OCI-M1 (cell line): ENCODE results near the gene GMEB2.
A peak's percentile ranks its signal among the peaks of the same experiment; 100 is the strongest.
"Not testable (repeated sequence)": the region's sequence is repeated elsewhere in the genome, so short reads cannot be mapped to it uniquely, and the experiment has no call there.

Source experiments
- DNase-seq: peaks from one replicate; lab custom pipeline; 2025; lab: John Stamatoyannopoulos, UW

GMEB2 gene

GRCh38 chr20:63657260-63657936 lies 30.5 kb upstream of the GMEB2 start:
- no peak for DNase-seq

DNA sequence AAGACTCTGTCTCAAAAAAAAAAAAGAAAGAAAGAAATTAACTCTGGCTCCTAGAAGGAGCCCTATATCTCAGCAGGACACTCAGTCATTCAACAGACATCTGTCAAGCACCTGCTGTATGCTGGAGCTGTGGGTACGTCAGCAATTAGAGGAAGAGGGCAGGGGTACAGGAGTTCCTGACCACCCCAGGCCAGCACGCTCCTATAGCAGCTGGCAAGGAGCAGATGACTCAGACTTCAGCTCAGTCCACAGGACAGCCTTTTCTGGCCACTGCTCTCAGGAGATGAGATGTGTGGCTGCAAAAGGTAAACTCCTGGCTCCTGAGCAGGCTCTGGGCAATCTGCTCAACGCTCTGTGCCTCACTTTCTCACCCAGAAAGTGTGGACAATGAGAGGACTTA lies 29.6 kb upstream of the GMEB2 start:
- DNase-seq: no peak

DNA sequence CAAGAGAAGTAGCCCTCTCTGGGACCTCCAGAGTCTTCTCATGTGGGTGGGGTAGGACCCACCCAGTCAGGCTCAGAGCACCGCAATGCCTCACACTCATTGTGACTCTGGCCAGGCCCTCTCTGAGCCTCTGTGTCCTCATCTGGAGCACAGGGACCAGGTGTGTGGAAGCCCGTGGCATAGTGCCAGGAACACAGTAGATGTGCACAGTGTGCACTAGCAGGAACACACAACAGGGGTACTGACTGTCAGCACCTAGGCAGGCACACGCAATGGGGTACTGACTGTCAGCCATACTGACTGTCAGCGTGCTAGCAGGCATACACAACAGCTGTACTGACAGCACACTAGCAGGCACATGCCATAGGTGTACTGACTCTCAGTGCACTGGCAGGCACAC lies 28.3 kb upstream of the GMEB2 start:
- no peak for DNase-seq

GRCh38 chr20:63653974-63654668 lies 27.2 kb upstream of the GMEB2 start:
- DNase-seq: no peak

- peak; percentile 94 for DNase-seq
These were observed 26.4 kb upstream of the GMEB2 start, which contains the start of gene STMN3 for GRCh38 chr20:63653041-63653973. TSS of gene STMN3 (minus strand) at chr20:63653424. CDS start at chr20:63653345, 79 bp downstream.

- DNase-seq: peak; percentile 32
These were observed 25.5 kb upstream of the GMEB2 start for GRCh38 chr20:63652192-63652980.

DNA sequence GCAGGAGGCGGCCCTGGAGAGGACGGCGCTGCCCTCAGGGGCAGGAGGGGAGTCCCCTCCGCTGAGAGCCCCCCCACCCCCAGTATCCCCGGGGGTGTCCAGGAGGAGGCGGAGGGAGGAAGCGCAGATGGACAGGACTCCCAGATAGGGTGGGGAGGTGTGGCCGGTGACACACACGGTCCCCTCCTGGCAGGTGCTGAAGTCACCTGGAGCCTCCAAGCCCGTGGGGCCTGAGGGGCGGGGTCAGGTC lies 25.0 kb upstream of the GMEB2 start:
- DNase-seq: no peak

GRCh38 chr20:63650486-63650885 lies 23.6 kb upstream of the GMEB2 start:
- not testable (repeated sequence) for DNase-seq

GRCh38 chr20:63648895-63649589 lies 22.1 kb upstream of the GMEB2 start:
- no peak for DNase-seq

DNA sequence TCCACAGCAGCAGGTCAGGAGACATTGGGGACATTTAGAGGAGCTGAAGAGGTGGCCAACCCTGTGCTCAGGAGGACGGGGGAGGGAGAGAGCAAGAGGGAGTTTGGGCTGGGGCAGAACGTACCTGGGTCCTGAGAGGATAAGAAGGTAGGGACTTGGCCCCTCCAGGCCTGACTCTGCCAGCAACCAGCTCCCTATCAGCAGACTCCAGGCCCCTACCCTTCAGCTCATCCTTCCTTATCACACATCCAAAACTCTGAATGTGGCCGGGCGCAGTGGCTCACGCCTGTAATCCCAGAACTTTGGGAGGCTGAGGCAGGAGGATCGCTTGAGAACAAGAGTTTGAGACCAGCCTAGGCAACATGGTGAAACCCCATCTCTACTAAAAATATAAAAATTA lies 21.3 kb upstream of the GMEB2 start:
- DNase-seq: no peak

GRCh38 chr20:63645218-63645617 lies 18.3 kb upstream of the GMEB2 start:
- no peak for DNase-seq

DNA sequence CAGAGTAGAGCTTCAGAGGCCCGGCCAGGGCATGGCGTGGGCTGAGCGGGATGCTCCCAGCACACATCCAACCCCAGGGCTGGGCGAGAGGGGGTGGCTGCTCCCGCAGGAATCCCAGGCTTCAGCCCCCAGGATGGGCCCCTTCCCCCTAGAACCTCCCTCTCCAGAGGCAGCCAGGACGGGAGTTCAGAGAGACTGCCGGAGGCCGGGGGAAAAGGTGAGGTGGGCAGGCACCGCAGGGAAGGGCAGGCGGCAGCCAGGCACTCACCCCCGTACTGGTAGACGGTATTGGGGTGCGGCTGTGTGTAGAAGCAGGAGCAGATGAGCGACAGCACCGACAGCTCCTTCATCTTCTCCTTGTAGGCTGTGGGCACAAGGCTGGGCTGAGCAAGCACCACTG lies 17.0 kb upstream of the GMEB2 start:
- no peak for DNase-seq

GRCh38 chr20:63643499-63643898 lies 16.6 kb upstream of the GMEB2 start:
- DNase-seq: no peak

DNA sequence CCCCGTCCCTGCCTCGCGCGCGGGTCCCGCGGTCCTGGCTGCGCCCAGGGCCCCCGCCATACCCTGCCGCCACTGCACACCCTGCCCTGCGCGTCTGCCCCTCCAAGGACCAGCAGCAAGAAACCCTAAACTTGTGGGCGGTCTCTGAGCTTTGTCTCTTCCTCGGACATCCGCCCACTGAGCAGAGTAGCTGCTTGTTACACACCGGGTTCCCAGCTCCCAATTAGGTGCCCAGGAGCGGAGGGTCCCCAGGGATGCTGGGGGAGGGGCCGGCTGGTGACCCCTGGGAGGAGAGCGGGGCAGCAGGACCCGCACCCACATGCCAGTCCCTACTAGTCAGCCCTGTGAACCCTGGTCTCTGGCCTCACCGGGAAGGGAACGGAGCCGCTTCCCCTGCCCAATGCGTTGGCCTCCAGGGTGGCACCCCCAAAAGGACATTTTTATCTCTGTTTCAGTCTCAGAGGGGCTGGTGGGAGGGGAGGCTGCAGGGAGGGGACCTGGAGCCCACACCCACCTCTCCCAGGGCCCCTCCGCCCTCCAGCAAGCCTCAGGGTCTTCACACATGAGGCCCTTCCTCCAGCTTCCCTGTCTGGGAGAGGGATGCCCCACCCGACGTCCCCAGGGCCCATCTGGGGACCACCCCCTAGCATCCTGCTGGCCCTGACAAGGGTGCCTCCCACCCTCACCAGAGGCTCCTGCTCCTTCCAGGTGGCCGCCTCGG lies 15.8 kb upstream of the GMEB2 start:
- no peak for DNase-seq

GRCh38 chr20:63641792-63642523 lies 15.1 kb upstream of the GMEB2 start:
- DNase-seq: peak; percentile 59

DNA sequence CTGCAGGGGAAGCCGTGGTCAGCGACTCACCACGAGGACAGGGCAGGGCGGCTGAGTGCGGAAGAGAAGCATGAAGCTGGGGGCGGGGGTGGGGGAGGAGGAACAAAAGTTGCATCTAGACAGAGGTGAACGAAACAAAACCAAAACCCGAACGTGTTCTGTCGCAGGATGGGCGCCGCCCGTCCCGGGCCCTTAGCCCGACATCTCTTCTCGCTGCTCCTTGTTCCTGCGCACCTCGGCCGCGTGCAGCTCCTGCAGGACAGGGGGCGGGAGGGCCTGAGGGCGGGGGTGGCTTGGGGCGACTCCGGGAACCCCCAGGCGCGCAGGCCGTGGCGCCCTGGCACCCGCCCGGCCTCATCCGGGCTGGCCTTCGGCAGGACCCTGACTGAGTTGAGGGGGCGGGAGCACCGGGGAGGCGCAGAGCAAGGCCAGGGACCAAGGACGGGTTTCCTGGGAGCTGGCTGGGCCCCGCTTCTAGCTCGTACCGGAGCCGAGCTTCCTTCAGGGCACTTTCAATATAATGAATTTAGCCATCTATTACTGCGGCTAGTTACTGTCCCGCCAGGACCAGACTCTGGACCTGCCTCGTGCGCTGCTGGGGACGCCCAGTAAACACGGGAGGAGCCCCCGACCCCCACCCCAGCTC lies 14.4 kb upstream of the GMEB2 start:
- DNase-seq: no peak

- not testable (repeated sequence) for DNase-seq
These were observed 13.8 kb upstream of the GMEB2 start for GRCh38 chr20:63640686-63641085.

DNA sequence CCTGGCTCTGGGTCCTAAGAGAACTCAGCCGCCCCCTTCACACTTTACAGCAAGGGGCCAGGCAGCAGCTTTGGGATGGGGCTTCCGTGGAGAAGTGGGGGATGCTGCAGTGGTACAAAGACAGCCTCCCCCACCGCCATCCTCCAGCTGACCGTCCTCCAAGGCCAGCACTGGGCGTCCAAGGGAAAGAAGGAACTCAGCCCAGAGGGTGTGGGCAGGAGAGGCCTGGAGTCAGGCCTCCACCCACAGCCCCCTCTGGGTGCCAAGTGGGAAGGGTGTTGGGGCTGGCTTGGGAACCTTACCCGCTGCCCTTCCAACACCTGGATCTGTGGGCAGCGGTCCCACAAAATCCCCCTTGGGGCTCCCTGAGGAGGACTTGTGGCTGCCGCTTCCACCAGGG lies 13.2 kb upstream of the GMEB2 start:
- DNase-seq: no peak
